BLaER1 (cell line): ENCODE measurements around the gene NUP54.

Source experiments
- H3K27ac ChIP-seq: shearing (Covaris generic); formaldehyde crosslinking; 2 replicates; pipeline ENCODE4 v1.8.1; 2022
- H3K27me3 ChIP-seq: shearing (Covaris generic); formaldehyde crosslinking; 2 replicates; pipeline ENCODE4 v1.8.1; 2022
- H3K36me3 ChIP-seq: shearing (Covaris generic); formaldehyde crosslinking; 2 replicates; pipeline ENCODE4 v1.8.1; 2022
- H3K4me1 ChIP-seq: shearing (Covaris generic); formaldehyde crosslinking; 2 replicates; pipeline ENCODE4 v1.8.1; 2022
- H3K4me2 ChIP-seq: shearing (Covaris generic); formaldehyde crosslinking; 2 replicates; pipeline ENCODE4 v1.8.1; 2022
- H3K4me3 ChIP-seq: shearing (Covaris generic); formaldehyde crosslinking; 2 replicates; pipeline ENCODE4 v1.8.1; 2022
- H3K9ac ChIP-seq: shearing (Covaris generic); formaldehyde crosslinking; 2 replicates; pipeline ENCODE4 v1.8.1; 2022
- H3K9me3 ChIP-seq: shearing (Covaris generic); formaldehyde crosslinking; 2 replicates; pipeline ENCODE4 v1.8.1; 2022
- H4K20me1 ChIP-seq: shearing (Covaris generic); formaldehyde crosslinking; 2 replicates; pipeline ENCODE4 v1.8.1; 2022
- Cebpa-rat ChIP-seq: shearing (Covaris generic); IDR thresholded peaks from 2 replicates; pipeline ENCODE4 v1.8.1; 2022

Gene NUP54, protein sequence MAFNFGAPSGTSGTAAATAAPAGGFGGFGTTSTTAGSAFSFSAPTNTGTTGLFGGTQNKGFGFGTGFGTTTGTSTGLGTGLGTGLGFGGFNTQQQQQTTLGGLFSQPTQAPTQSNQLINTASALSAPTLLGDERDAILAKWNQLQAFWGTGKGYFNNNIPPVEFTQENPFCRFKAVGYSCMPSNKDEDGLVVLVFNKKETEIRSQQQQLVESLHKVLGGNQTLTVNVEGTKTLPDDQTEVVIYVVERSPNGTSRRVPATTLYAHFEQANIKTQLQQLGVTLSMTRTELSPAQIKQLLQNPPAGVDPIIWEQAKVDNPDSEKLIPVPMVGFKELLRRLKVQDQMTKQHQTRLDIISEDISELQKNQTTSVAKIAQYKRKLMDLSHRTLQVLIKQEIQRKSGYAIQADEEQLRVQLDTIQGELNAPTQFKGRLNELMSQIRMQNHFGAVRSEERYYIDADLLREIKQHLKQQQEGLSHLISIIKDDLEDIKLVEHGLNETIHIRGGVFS

DNA sequence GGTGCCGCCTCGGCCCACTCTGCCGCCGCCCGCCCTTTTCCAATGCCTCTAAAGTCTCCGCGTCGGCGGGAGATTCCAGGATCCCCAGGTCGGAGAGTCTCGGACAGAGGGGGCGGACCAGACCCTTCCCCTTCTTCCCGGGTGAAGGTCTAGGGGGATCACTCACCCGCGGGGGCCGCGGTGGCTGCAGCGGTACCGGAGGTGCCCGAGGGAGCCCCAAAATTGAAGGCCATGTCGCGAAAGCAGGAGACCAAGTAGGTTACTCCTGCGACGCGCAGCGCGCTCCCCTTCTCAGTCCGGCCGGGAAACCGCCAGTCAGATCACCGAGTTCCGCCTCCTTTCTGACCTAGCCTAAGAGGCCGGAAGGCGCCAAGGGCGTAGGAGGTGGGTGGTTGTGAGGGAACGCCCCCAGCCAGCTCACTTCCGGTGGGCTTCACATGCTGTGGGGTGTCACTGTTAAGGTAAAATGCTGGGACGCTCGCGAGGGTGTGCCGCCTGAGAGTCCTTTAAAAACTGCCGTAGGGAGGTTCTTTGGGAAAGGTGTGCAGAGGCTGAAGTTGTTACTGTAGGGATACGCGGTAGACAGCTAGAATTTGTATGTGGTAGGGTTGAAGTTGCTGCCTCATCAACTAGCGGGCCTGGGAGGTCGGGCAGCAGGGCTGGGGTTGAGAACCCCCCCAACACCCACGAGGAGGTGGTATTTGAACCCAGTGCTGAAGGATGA lies at the start of gene NUP54:
TSS of gene NUP54 (minus strand) at position 256 of the 724 bp plus-strand sequence. CDS start at position 233, 23 bp downstream.
- peak within 1 kb of the TSS; percentile 97 for H3K9ac ChIP-seq
- no peaks in the 10 kb centered on the region for H3K9me3 ChIP-seq
- H3K4me3 ChIP-seq, result peak within 1 kb of the TSS; percentile 99
- peak within 1 kb of the TSS; percentile 95 for H3K27ac ChIP-seq
- no peak for TF ChIP-seq Cebpa-rat
- no peaks in the 10 kb centered on the region for H3K27me3 ChIP-seq
- H4K20me1 ChIP-seq, result peaks cover 48% of the 10 kb centered on the region
- H3K4me2 ChIP-seq, result peak within 1 kb of the TSS; percentile 97
- H3K36me3 ChIP-seq, result peaks cover 11% of the 10 kb centered on the region
- peaks cover 30% of the 10 kb centered on the region for H3K4me1 ChIP-seq

DNA sequence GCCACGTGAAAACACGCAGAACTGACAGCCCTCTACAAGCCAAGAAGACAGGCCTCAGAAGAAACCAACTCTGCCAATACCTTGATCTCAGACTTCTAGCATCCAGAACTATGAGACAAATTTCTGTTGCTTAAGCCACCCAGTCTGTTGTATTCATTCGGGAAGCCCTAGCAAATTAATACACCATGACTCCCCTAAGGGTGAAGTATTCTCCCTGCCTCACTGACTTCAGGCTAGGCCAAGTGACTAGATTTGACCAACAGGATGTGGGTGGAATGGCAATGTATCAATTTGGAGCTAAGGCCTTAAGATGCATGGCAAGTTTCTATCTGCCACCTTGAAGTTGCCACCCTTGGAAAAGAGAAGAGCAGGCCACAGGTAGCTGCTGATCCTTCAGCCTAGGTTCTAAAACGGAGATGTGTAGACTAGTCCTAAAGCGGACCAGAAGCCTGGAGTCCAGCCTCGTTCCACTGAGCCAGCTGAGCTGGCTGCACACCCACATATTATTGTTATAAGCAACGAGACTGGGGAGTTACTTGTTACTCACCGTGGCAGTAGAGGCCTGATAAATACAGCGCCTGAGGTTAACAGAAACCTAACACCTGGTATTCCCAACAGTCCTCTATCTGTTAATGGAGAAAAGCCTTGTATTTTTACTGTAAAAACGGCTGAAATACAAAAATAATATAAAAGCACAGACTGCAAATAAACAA lies 49.0 kb upstream of the NUP54 start:
- H3K4me2 ChIP-seq, result peak overlapping the region; percentile 76
- H3K27me3 ChIP-seq, result no peaks in the 10 kb centered on the region
- no peak overlapping the region for H3K4me3 ChIP-seq
- peak overlapping the region; percentile 88 for H3K27ac ChIP-seq
- peaks cover 19% of the 10 kb centered on the region for H3K9me3 ChIP-seq
- H3K4me1 ChIP-seq, result peaks cover 70% of the 10 kb centered on the region
- no peaks in the 10 kb centered on the region; the same call in 1 of the 2 replicates for H4K20me1 ChIP-seq
- H3K9ac ChIP-seq, result peak overlapping the region; percentile 74
- H3K36me3 ChIP-seq, result peaks cover 30% of the 10 kb centered on the region
- TF ChIP-seq Cebpa-rat, result no peak

DNA sequence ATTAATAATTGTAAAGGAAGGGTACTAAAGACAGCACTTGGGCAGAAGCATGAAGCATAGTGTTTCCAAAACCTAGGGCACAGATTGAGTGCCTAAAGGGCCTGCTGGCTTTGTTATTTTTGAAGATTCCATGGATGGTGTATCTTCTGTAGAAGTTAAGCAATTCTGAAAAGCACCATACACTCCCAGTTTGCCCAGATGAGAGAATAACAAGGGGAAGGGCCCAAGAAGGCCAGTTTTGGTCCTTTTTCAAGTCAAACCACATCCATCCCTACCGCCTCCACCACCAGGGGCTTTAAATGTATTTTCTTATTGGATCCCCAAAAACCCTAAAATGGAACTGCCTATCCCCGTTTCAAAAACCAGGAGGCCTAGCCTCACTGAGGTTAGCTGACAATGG lies 48.2 kb upstream of the NUP54 start:
- Histone ChIP-seq H3K4me2 (peak overlapping the region; percentile 76), H3K9ac (no peak overlapping the region), H3K4me3 (no peak overlapping the region), H3K27me3 (no peaks in the 10 kb centered on the region), H4K20me1 (no peaks in the 10 kb centered on the region; the same call in 1 of the 2 replicates), H3K4me1 (peaks cover 67% of the 10 kb centered on the region), H3K27ac (peak overlapping the region; percentile 88), H3K36me3 (peaks cover 36% of the 10 kb centered on the region), H3K9me3 (peaks cover 22% of the 10 kb centered on the region)
- TF ChIP-seq Cebpa-rat, result no peak

DNA sequence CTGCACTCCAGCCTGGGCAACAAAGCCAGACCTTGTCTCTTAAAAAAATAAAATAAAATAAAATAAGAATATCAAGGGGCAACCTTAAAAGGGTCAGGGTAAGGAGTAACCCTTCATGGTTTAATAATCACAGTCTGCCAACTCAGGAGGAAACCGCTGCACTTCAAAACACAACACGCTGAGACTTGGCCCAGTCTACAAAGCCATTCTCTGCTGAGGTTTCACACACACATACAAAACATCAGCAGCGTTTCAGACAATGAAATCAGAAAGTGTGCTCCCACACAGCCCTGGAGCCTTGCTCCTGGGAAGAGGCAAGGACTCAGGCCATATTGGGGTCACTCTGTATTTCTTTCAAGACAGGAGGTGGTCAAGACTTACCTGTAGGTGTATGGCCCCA lies 47.1 kb upstream of the NUP54 start:
- peaks cover 46% of the 10 kb centered on the region for H3K36me3 ChIP-seq
- peak overlapping the region; percentile 76 for H3K4me2 ChIP-seq
- TF ChIP-seq Cebpa-rat, result no peak
- H3K9ac ChIP-seq, result peak overlapping the region; percentile 66; the same call in 1 of the 2 replicates
- no peaks in the 10 kb centered on the region for H3K27me3 ChIP-seq
- peaks cover 56% of the 10 kb centered on the region for H3K4me1 ChIP-seq
- peaks cover 22% of the 10 kb centered on the region for H3K9me3 ChIP-seq
- H3K27ac ChIP-seq, result peak overlapping the region; percentile 88
- H4K20me1 ChIP-seq, result no peaks in the 10 kb centered on the region; the same call in 1 of the 2 replicates
- no peak overlapping the region for H3K4me3 ChIP-seq

DNA sequence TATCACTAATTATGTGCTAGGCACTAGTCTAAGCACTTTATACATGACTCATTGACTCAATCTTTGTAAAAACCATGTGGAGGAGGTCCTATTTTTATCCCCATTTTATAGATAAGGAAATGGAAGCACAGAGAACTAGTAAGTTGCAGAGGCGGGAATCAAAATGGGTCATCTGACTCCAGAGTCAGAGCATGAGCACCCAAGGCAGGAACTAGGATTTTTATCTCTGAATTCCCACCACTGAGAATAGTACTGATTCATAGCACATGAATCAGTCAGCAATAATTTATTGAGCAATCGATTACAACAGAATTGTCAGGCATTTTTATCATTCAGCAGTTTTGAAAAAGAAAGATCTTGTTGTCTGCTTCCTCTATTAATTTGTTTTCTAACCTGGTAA lies 46.1 kb upstream of the NUP54 start:
- no peaks in the 10 kb centered on the region for H4K20me1 ChIP-seq
- peaks cover 22% of the 10 kb centered on the region for H3K9me3 ChIP-seq
- no peak overlapping the region for H3K9ac ChIP-seq
- H3K27me3 ChIP-seq, result no peaks in the 10 kb centered on the region
- peaks cover 46% of the 10 kb centered on the region for H3K4me1 ChIP-seq
- peaks cover 55% of the 10 kb centered on the region for H3K36me3 ChIP-seq
- no peak overlapping the region for H3K27ac ChIP-seq
- H3K4me3 ChIP-seq, result no peak overlapping the region
- no peak overlapping the region for H3K4me2 ChIP-seq
- TF ChIP-seq Cebpa-rat, result no peak

DNA sequence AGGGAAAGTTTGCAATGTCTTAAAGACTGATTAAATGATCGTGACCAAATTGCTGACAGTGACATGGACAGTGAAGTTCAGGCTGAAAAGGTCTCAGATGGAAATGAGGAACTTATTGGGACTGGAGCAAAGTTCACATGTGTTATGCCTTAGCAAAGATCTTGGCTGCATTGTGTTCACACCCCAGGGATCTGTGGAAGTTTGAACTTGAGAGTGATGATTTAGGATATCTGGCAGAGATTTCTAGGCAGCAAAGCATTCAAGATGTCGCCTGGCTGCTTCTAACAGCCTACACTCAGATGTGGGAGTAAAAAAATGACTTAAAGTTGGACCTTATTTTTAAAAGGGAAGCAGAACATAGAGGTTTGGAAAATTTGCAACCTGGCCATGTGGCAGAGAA lies 44.0 kb upstream of the NUP54 start:
- Histone ChIP-seq H3K27me3 (no peaks in the 10 kb centered on the region), H4K20me1 (peaks cover 11% of the 10 kb centered on the region; the same call in 1 of the 2 replicates), H3K36me3 (peaks cover 63% of the 10 kb centered on the region), H3K27ac (no peak overlapping the region), H3K4me3 (no peak overlapping the region), H3K9me3 (peaks cover 22% of the 10 kb centered on the region), H3K4me2 (no peak overlapping the region), H3K4me1 (peaks cover 25% of the 10 kb centered on the region), H3K9ac (no peak overlapping the region)
- no peak for TF ChIP-seq Cebpa-rat

DNA sequence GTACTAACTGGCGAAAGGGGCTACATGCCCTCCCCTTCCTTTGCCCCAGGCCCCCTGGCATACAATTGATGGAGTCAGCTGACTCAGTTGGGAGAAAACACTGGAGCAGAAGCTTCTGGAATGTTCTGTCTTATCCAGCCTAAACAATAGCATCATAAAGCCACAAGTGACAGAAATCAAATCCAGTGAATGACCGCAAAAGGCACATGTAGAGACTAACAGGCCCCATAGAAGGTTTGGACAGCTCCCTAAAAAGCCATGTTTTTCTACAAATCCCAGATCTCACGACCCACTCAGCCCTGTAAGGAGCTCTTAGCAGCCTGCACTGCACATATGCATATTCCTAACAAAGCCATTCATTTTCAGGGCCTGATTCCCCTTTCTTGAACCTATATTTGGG lies 40.4 kb upstream of the NUP54 start:
- Histone ChIP-seq H3K4me1 (no peaks in the 10 kb centered on the region), H3K4me2 (no peak overlapping the region), H3K36me3 (peaks cover 64% of the 10 kb centered on the region)

DNA sequence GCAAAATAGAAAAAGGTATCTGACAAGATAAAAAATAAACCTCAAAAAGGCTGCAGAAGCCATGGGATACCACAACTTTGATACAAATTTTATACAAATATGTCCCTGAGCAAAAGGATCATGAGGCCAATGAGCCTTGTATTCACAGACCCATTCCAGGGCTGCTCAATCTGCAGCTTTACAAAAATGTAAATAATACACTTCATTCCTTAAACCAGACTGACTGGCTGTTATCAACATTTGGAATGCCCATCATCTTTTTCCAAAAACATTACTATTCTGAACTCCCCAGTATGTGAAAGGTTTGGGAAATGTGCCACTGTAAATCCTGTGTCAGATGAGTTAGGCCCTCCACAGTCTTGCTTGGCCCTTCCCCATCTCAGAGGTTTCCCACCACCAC lies 40.0 kb upstream of the NUP54 start:
- H3K4me3 ChIP-seq, result no peak overlapping the region
- no peaks in the 10 kb centered on the region for H3K27me3 ChIP-seq
- no peaks in the 10 kb centered on the region for H3K4me1 ChIP-seq
- H3K9ac ChIP-seq, result no peak overlapping the region
- no peak overlapping the region for H3K27ac ChIP-seq
- H3K9me3 ChIP-seq, result peaks cover 12% of the 10 kb centered on the region
- peaks cover 36% of the 10 kb centered on the region; the same call in 1 of the 2 replicates for H4K20me1 ChIP-seq
- H3K36me3 ChIP-seq, result peaks cover 59% of the 10 kb centered on the region
- TF ChIP-seq Cebpa-rat, result no peak
- no peak overlapping the region for H3K4me2 ChIP-seq

More for the DNA sequence above, 40.4 kb upstream of the NUP54 start:
- peaks cover 16% of the 10 kb centered on the region for H3K9me3 ChIP-seq
- no peak overlapping the region for H3K9ac ChIP-seq
- peaks cover 32% of the 10 kb centered on the region; the same call in 1 of the 2 replicates for H4K20me1 ChIP-seq
- no peaks in the 10 kb centered on the region for H3K27me3 ChIP-seq
- no peak overlapping the region for H3K4me3 ChIP-seq
- no peak overlapping the region for H3K27ac ChIP-seq
- no peak for TF ChIP-seq Cebpa-rat

DNA sequence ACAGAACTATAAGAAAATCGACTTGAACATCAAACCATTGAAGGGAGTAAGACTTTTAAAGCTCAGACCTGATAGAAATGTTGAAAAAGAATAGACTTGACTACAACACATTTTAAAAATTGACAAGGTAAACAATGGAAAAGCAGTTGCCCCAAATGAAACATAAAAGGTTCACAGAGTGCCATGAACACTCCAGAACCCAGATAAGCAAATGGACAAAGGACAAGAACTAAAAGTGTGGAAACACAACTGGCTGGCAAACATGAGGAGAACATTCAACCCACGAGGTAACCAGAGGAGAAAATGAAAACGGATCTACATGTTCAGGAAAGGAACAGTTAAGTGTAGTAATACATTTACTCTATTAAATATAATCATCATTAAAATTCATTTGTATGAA lies 39.0 kb upstream of the NUP54 start:
- H3K4me2 ChIP-seq, result no peak overlapping the region
- H3K9me3 ChIP-seq, result peaks cover 2% of the 10 kb centered on the region; the same call in 1 of the 2 replicates
- H3K4me1 ChIP-seq, result no peaks in the 10 kb centered on the region
- TF ChIP-seq Cebpa-rat, result no peak
- H3K27ac ChIP-seq, result no peak overlapping the region
- H3K36me3 ChIP-seq, result peaks cover 50% of the 10 kb centered on the region
- H3K4me3 ChIP-seq, result no peak overlapping the region
- H4K20me1 ChIP-seq, result peaks cover 45% of the 10 kb centered on the region; the same call in 1 of the 2 replicates
- no peaks in the 10 kb centered on the region for H3K27me3 ChIP-seq
- H3K9ac ChIP-seq, result no peak overlapping the region
